ENCODE data around the gene RBCK1.

Gene RBCK1

GRCh38 chr20:366041-366718 is 41.9 kb upstream of the RBCK1 start:
- no peak for TF ChIP-seq CTCF (conservative IDR thresholded peaks at IDR 0.05)
- TF ChIP-seq ZFX (IDR thresholded peaks at IDR 0.05): no peak
- peak overlapping the region; percentile 91 for H3K27ac ChIP-seq

GRCh38 chr20:366719-367485 is 41.2 kb upstream of the RBCK1 start:
- H3K27ac ChIP-seq: peak overlapping the region; percentile 97
- TF ChIP-seq ZFX (IDR thresholded peaks at IDR 0.05) (no peak), CTCF (conservative IDR thresholded peaks at IDR 0.05) (no peak)

GRCh38 chr20:367486-367887 is 40.6 kb upstream of the RBCK1 start:
- peak overlapping the region; percentile 97 for H3K27ac ChIP-seq
- TF ChIP-seq CTCF (conservative IDR thresholded peaks at IDR 0.05): no peak
- TF ChIP-seq ZFX (IDR thresholded peaks at IDR 0.05): no peak

- peak overlapping the region; percentile 97 for H3K27ac ChIP-seq
- TF ChIP-seq ZFX (IDR thresholded peaks at IDR 0.05): no peak
Measured at GRCh38 chr20:368915-369314, 39.2 kb upstream of the RBCK1 start.

GRCh38 chr20:370151-370600 is 37.9 kb upstream of the RBCK1 start:
- TF ChIP-seq CTCF (conservative IDR thresholded peaks at IDR 0.05) (no peak), ZFX (IDR thresholded peaks at IDR 0.05) (no peak; the same call in 1 of the 2 replicates)
- H3K27ac ChIP-seq: peak overlapping the region; percentile 97

- TF ChIP-seq ZFX (IDR thresholded peaks at IDR 0.05): no peak
- peak overlapping the region; percentile 97 for H3K27ac ChIP-seq
Measured at GRCh38 chr20:370977-371754, 36.9 kb upstream of the RBCK1 start.

- TF ChIP-seq ZFX (IDR thresholded peaks at IDR 0.05) (no peak), CTCF (conservative IDR thresholded peaks at IDR 0.05) (no peak)
- peak overlapping the region; percentile 97 for H3K27ac ChIP-seq
Measured at GRCh38 chr20:371755-372542, 36.1 kb upstream of the RBCK1 start.

GRCh38 chr20:372543-373082 is 35.5 kb upstream of the RBCK1 start:
- peak overlapping the region; percentile 97 for H3K27ac ChIP-seq
